WI38 (cell line): Measurements from ENCODE around the gene NUP160.
"Not testable (repeated sequence)": the region's sequence is repeated elsewhere in the genome, so short reads cannot be mapped to it uniquely, and the experiment has no call there.

Source experiments
- H3K4me3 ChIP-seq: 2 replicates; pipeline ENCODE4 v1.5.1; 2011; ENCODE audit warnings: low read depth, mild to moderate bottlenecking, control low read depth, low read length
- TF ChIP-seq, protein P1 (sequence below): IDR thresholded peaks from 2 replicates; pipeline ENCODE4 v1.5.1; 2012; ENCODE audit warnings: low read depth, mild to moderate bottlenecking, control low read depth, low read length

Gene NUP160

DNA sequence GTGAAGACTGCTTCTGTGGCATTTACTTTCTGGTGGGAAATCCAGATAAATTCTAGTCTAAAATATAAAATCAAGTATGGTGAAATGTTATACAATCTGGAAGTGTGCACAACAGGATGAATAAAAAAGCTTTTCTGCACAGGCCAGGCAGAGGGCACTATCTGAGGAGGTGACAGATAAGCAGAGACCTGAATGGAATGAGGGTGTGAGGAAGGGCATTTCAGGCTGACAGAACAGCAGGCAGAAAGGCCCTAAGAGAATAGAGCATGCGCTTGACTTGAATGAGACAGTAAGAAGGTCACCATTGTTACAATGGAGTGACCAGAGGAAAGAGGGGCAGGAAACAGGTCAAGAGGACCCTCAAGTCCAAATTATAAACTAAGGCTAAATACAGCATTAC, 47.4 kb downstream of the NUP160 start:
- TF ChIP-seq, protein P1, sequence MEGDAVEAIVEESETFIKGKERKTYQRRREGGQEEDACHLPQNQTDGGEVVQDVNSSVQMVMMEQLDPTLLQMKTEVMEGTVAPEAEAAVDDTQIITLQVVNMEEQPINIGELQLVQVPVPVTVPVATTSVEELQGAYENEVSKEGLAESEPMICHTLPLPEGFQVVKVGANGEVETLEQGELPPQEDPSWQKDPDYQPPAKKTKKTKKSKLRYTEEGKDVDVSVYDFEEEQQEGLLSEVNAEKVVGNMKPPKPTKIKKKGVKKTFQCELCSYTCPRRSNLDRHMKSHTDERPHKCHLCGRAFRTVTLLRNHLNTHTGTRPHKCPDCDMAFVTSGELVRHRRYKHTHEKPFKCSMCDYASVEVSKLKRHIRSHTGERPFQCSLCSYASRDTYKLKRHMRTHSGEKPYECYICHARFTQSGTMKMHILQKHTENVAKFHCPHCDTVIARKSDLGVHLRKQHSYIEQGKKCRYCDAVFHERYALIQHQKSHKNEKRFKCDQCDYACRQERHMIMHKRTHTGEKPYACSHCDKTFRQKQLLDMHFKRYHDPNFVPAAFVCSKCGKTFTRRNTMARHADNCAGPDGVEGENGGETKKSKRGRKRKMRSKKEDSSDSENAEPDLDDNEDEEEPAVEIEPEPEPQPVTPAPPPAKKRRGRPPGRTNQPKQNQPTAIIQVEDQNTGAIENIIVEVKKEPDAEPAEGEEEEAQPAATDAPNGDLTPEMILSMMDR = no peak
- no peak overlapping the region for H3K4me3 ChIP-seq

- TF ChIP-seq, protein P1 = no peak
- no peak overlapping the region for H3K4me3 ChIP-seq
Measured at GRCh38 chr11:47797633-47798032, 50.5 kb downstream of the NUP160 start.

GRCh38 chr11:47791774-47792430, 56.2 kb downstream of the NUP160 start:
- H3K4me3 ChIP-seq = no peak overlapping the region
- TF ChIP-seq, protein P1 = no peak

DNA sequence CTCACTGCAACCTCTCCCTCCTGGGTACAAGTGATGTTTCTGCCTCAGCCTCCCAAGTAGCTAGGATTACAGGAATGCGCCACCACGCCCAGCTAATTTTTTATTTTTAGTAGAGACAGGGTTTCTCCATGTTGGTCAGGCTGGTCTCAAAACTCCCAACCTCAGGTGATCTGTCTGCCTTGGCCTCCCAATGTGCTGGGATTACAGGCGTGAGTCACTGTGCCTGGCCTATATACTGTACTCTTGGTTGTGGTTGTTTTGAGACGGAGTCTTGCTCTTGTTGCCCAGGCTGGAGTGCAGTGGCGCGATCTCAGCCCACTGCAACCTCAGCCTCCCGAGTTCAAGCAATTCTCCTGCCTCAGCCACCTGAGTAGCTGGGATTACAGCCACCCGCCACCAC, 58.1 kb downstream of the NUP160 start:
- H3K4me3 ChIP-seq = not testable (repeated sequence)

GRCh38 chr11:47788181-47788580, 60.0 kb downstream of the NUP160 start:
- TF ChIP-seq, protein P1 = no peak
- no peak overlapping the region for H3K4me3 ChIP-seq

GRCh38 chr11:47786373-47786772, 61.8 kb downstream of the NUP160 start:
- no peak overlapping the region for H3K4me3 ChIP-seq
- TF ChIP-seq, protein P1 = no peak

DNA sequence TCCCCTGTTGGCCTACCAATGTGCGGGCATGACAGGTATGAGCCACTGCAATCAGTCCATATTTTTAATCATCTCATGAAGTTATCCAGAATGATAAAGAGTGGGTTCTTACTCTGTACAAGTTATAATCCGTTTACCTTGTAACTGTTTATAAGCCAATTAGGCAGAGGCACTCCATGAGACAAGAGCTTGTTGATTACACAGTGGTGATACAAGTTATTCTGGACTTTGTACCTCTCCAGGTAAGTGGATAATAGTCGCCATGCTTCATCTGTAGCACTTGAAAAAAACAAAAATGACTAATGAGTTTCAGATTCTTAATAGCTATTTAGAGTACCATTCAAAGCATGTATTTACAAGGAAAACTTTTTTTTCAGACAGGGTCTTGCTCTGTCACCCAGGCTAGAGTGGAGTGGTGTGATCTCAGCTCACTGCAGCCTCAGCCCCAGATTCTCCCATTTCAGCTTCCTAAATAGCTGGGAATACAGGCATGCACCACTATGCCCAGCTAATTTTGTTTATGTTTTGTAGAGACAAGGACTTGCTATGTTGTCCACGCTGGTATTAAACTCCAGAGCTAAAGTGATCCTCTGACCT, 63.3 kb downstream of the NUP160 start:
- no peak overlapping the region for H3K4me3 ChIP-seq
- TF ChIP-seq, protein P1 = no peak
